Pancreas (tissue), 10 donors: ENCODE results near the gene NLRP1. TPM values are rescaled to one million over a fixed set of nuclear protein-coding genes. Genes with fewer than 3 reads are reported as not detected.

Source experiments
- ATAC-seq, 4 donors: fragments of 200-7000 bp; cut with Tn5 transposase; one replicate each; pipeline versions ENCODE4 v1.8.0 to v1.9.1; 2020; ENCODE audit warnings: mild to moderate bottlenecking in 4 of 4, moderate library complexity in 4 of 4
- DNase-seq, 6 donors: peaks; one replicate each; pipeline ENCODE4 v3.0.0-alpha.2; 2020
- FAIRE-seq: peaks from 2 replicates; lab custom pipeline; 2012; peaks lifted over from hg19 to GRCh38; lab: Jason Lieb, UNC
- H3K27ac ChIP-seq, 4 donors: fragments of 200-600 bp; sonication (generic); 1 replicate in 3 of 4; 2 replicates in 1 of 4; pipeline versions ENCODE4 v1.5.0 to v1.8.0; 2020
- H3K27me3 ChIP-seq, 4 donors: fragments of 200-600 bp; one replicate each; pipeline ENCODE4 v1.8.0; 2021
- H3K36me3 ChIP-seq, 3 donors: fragments of 200-600 bp; sonication (generic) in 1 of 3; one replicate each; pipeline versions ENCODE4 v1.5.0 to v1.8.0; 2020 to 2021
- H3K4me1 ChIP-seq, 3 donors: fragments of 200-600 bp; one replicate each; pipeline ENCODE4 v1.8.0; 2021
- H3K4me3 ChIP-seq, 4 donors: fragments of 200-600 bp; sonication (generic) in 2 of 4; one replicate each; pipeline versions ENCODE4 v1.5.0 to v1.8.0; 2020 to 2021
- H3K9me3 ChIP-seq, 4 donors: fragments of 200-600 bp; one replicate each; pipeline ENCODE4 v1.8.0; 2021
- CTCF ChIP-seq, 4 donors: fragments of 200-600 bp; sonication (generic) in 3 of 4; IDR thresholded peaks; one replicate each; pipeline versions ENCODE4 v1.5.0 to v1.8.0; 2021; ENCODE audit warnings: antibody characterized with exemption in 4 of 4
- WGBS, 2 donors: extraction: QIAGEN DNeasy Blood & Tissue Kit; methylation state at CpG; one replicate each; pipeline ENCODE4 v1.1.7; 2013; 5-methylcytosine and 5-hydroxymethylcytosine counted together
- intact Hi-C, 3 donors: fragments of 100-400 bp; cut with DNase I; formaldehyde crosslinking; loops; one replicate each; pipeline versions ENCODE4 v1.11.1 to v1.14.2; 2022
- polyA plus RNA-seq, 2 donors: library from polyadenylated mRNA; stranded (reverse); fragments of 200-250 nt; gene quantifications; one replicate each; pipeline ENCODE4 v1.2.3, GENCODE V29; 2013
- total RNA-seq, 6 donors: library from RNA; stranded (reverse); fragmentation: NEBNext Ultra II Directional in 4 of 6; extraction: Animal tissue kit (Norgen Biotek cat#: 25700) in 4 of 6; gene quantifications; one replicate each; pipeline versions ENCODE4 v1.2.1 to v1.2.4, GENCODE V29; 2021 to 2023
- donor health status: healthy with polysubstance abuse.
- donor health status: DM: no; HTN: no; CAD: no; lungs with moderate emphysema.
- donor health status: DM: no; HTN: no; CAD: no.
- donor health status: control.
- donor health status: control.
- donor health status: Bipolar disorder and iron deficiency.
- donor health status: DM: yes; HTN: yes; CAD: no.
- donor health status: DM: no; HTN: no; CAD: no.
- donor health status: DM: no; HTN: no; CAD: no.
- donor health status: DM: yes; HTN: yes; CAD: no.

Gene NLRP1
- total and polyA plus RNA-seq, 8 donors = 2.0 to 83.2 (median 11.1) TPM

GRCh38 chr17:5585836-5586521 lies 1.7 kb upstream of the NLRP1 start:
- DNase-seq = no peak
- Histone ChIP-seq H3K27me3 (no peaks in the 10 kb centered on the region), H3K36me3 (no peaks in the 10 kb centered on the region), H3K4me1 (no peaks in the 10 kb centered on the region), H3K9me3 (no peaks in the 10 kb centered on the region), H3K4me3 (no peak overlapping the region), H3K27ac (no peak overlapping the region)
- no peak for FAIRE-seq
- no peak for ATAC-seq
- WGBS, 2 donors = 14 to 24% methylated on average over 11 of the region's 11 CpGs
- no peak for TF ChIP-seq CTCF (IDR thresholded peaks at IDR 0.05)
- intact Hi-C loops = loop anchor here in 2 of 3 donors (5.0 to 10.0 kb wide), 2 partner anchors 836 to 839 kb away; no protein-coding TSS in a partner anchor

GRCh38 chr17:5585287-5585794 lies 1.0 kb upstream of the NLRP1 start:
- intact Hi-C loops = loop anchor here in 2 of 3 donors (5.0 to 10.0 kb wide), 2 partner anchors 837 to 839 kb away; no protein-coding TSS in a partner anchor
- H3K4me1 ChIP-seq = no peaks in the 10 kb centered on the region
- WGBS, 2 donors = 59 to 74% methylated on average over 11 of the region's 11 CpGs
- no peaks in the 10 kb centered on the region for H3K36me3 ChIP-seq
- no peaks in the 10 kb centered on the region for H3K27me3 ChIP-seq
- no peak for FAIRE-seq
- no peak for ATAC-seq
- peak overlapping the region in 1 of 4 donors; percentile 18 for H3K27ac ChIP-seq
- no peaks in the 10 kb centered on the region for H3K9me3 ChIP-seq
- no peak for TF ChIP-seq CTCF (IDR thresholded peaks at IDR 0.05)
- no peak overlapping the region for H3K4me3 ChIP-seq
- no peak for DNase-seq

- H3K4me1 ChIP-seq = no peaks in the 10 kb centered on the region
- no peak for TF ChIP-seq CTCF (IDR thresholded peaks at IDR 0.05)
- DNase-seq (no peak), ATAC-seq (peak in 3 of 4 donors; percentile 8 to 33 (median 17)), FAIRE-seq (no peak)
- intact Hi-C loops = loop anchor here in 1 of 3 donors (10.0 kb wide), 1 partner anchor 841 kb away; no protein-coding TSS in a partner anchor
- H3K27me3 ChIP-seq = no peaks in the 10 kb centered on the region
- H3K9me3 ChIP-seq = no peaks in the 10 kb centered on the region
- whole genome bisulfite sequencing, 2 donors = 65 to 77% methylated on average over 21 of the region's 21 CpGs
- H3K4me3 ChIP-seq = peak overlapping the region in 2 of 4 donors; percentile 23 to 33
- peak overlapping the region in 3 of 4 donors; percentile 28 to 51 (median 37) for H3K27ac ChIP-seq
- no peaks in the 10 kb centered on the region for H3K36me3 ChIP-seq
These were observed 605 bp downstream of the NLRP1 start for GRCh38 chr17:5583426-5584382.

- WGBS, 2 donors = 47 to 63% methylated on average over 11 of the region's 11 CpGs
- H3K4me3 ChIP-seq = no peak overlapping the region
These were observed 1.8 kb downstream of the NLRP1 start for GRCh38 chr17:5582209-5583185.

More at GRCh38 chr17:5582209-5583185, 1.8 kb downstream of the NLRP1 start:
- Histone ChIP-seq H3K27me3 (no peaks in the 10 kb centered on the region), H3K4me1 (no peaks in the 10 kb centered on the region), H3K27ac (no peak overlapping the region), H3K36me3 (no peaks in the 10 kb centered on the region), H3K9me3 (no peaks in the 10 kb centered on the region)
- ATAC-seq (no peak), FAIRE-seq (no peak), DNase-seq (no peak)
- no peak for TF ChIP-seq CTCF (IDR thresholded peaks at IDR 0.05)
- intact Hi-C loops = loop anchor here in 1 of 3 donors (10.0 kb wide), 1 partner anchor 842 kb away; no protein-coding TSS in a partner anchor
